ENCODE data around the gene GDNF.

- TF ChIP-seq CTCF (IDR thresholded peaks at IDR 0.05): no peak
- no peak for TF ChIP-seq POLR2A (IDR thresholded peaks at IDR 0.05)
Measured at GRCh38 chr5:37831821-37832534, 7.9 kb downstream of the GDNF start.

Measured in lower leg skin (tissue), 3 donors.